NCI-H226 (cell line): ENCODE data around the gene GEN1.

Experiments used
- DNase-seq: peaks from one replicate; pipeline ENCODE4 v3.0.0-alpha.2; 2015

The GEN1 gene

GRCh38 chr2:17753803-17754663, at the start of gene GEN1, which contains the start of gene SMC6:
GEN1 (plus strand) TSS chr2:17754138; CDS start chr2:17759944, 5,806 bp downstream.
SMC6 (minus strand) TSS chr2:17753810; CDS start chr2:17745946, 7,864 bp downstream.
- DNase-seq = peak; percentile 92

- no peak for DNase-seq
Measured at GRCh38 chr2:17706845-17707244, 47.1 kb upstream of the GEN1 start.

- no peak for DNase-seq
Measured at GRCh38 chr2:17708501-17708900, 45.4 kb upstream of the GEN1 start.

GRCh38 chr2:17709897-17710296, 44.0 kb upstream of the GEN1 start:
- DNase-seq = no peak

- no peak for DNase-seq
Measured at GRCh38 chr2:17710547-17711248, 43.2 kb upstream of the GEN1 start.

GRCh38 chr2:17713291-17713690, 40.6 kb upstream of the GEN1 start:
- no peak for DNase-seq

GRCh38 chr2:17717666-17718065, 36.3 kb upstream of the GEN1 start:
- DNase-seq = no peak

- no peak for DNase-seq
Measured at GRCh38 chr2:17718689-17719088, 35.2 kb upstream of the GEN1 start.

GRCh38 chr2:17719562-17720371, 34.2 kb upstream of the GEN1 start:
- DNase-seq = no peak

GRCh38 chr2:17728210-17728609, 25.7 kb upstream of the GEN1 start:
- no peak for DNase-seq

- no peak for DNase-seq
Measured at GRCh38 chr2:17729880-17730279, 24.1 kb upstream of the GEN1 start.

- DNase-seq = no peak
Measured at GRCh38 chr2:17733599-17733998, 20.3 kb upstream of the GEN1 start.

GRCh38 chr2:17735864-17736263, 18.1 kb upstream of the GEN1 start:
- no peak for DNase-seq

- DNase-seq = peak; percentile 26
Measured at GRCh38 chr2:17736989-17737388, 16.9 kb upstream of the GEN1 start.

GRCh38 chr2:17740203-17740602, 13.7 kb upstream of the GEN1 start:
- DNase-seq = no peak

GRCh38 chr2:17747684-17748452, 6.1 kb upstream of the GEN1 start:
- peak; percentile 64 for DNase-seq

GRCh38 chr2:17748745-17749144, 5.2 kb upstream of the GEN1 start:
- no peak for DNase-seq

- no peak for DNase-seq
Measured at GRCh38 chr2:17749753-17750438, 4.0 kb upstream of the GEN1 start.

- no peak for DNase-seq
Measured at GRCh38 chr2:17752246-17752645, 1.7 kb upstream of the GEN1 start.

- DNase-seq = peak; percentile 20
Measured at GRCh38 chr2:17752892-17753802, 791 bp upstream of the GEN1 start.
